HepG2 (cell line): Measurements from ENCODE around the gene CDR2L. TPM values are rescaled to one million over a fixed set of nuclear protein-coding genes. Genes with fewer than 3 reads are reported as not detected.
A peak's percentile ranks its signal among the peaks of the same experiment; 100 is the strongest.

ENCODE experiments used
- CREM ChIP-seq, 2 experiments: sonication (generic) in 1 of 2; formaldehyde crosslinking in 1 of 2; IDR thresholded peaks; 2 replicates each; pipeline versions ENCODE4 v1.4.0 to v1.6.1; 2016 to 2020; ENCODE audit warnings: antibody characterized with exemption in 1 of 2, mild to moderate bottlenecking in 1 of 2, missing genetic modification reagents in 1 of 2
- FOXJ3 ChIP-seq: sonication (generic); formaldehyde crosslinking; IDR thresholded peaks from 2 replicates; pipeline ENCODE4 v1.4.0; 2020; ENCODE audit warnings: missing genetic modification reagents, mild to moderate bottlenecking, borderline replicate concordance
- MYNN ChIP-seq: sonication (generic); formaldehyde crosslinking; IDR thresholded peaks from 2 replicates; pipeline ENCODE4 v1.4.0; 2020; ENCODE audit warnings: mild to moderate bottlenecking, low read depth, missing genetic modification reagents
- NR2F1 ChIP-seq, 2 experiments: fragments of 450-650 bp in 1 of 2; formaldehyde crosslinking in 1 of 2; IDR thresholded peaks; 2 replicates each; pipeline versions ENCODE4 v1.5.0 to v1.6.1; 2016 to 2020; ENCODE audit warnings: mild to moderate bottlenecking in 1 of 2, missing compliant biosample characterization in 1 of 2, missing genetic modification reagents in 1 of 2, moderate library complexity in 1 of 2
- SP5 ChIP-seq: IDR thresholded peaks from 2 replicates; pipeline ENCODE4 v1.6.1; 2016; ENCODE audit warnings: low read depth, borderline replicate concordance
- YY1 ChIP-seq: IDR thresholded peaks from 2 replicates; pipeline ENCODE4 v1.6.1; 2011; ENCODE audit warnings: low read length, low read depth, moderate library complexity, mild to moderate bottlenecking; ENCODE audit not compliant: insufficient read depth, insufficient replicate concordance
- ZKSCAN5 ChIP-seq: sonication (generic); formaldehyde crosslinking; IDR thresholded peaks from 2 replicates; pipeline ENCODE4 v1.5.1; 2020; ENCODE audit warnings: mild to moderate bottlenecking, missing genetic modification reagents
- ZNF232 ChIP-seq: sonication (generic); formaldehyde crosslinking; IDR thresholded peaks from 2 replicates; pipeline ENCODE4 v1.4.0; 2020; ENCODE audit warnings: missing genetic modification reagents, borderline replicate concordance
- ZNF234 ChIP-seq: sonication (generic); formaldehyde crosslinking; conservative IDR thresholded peaks from 2 replicates; pipeline ENCODE4 v1.5.1; 2020; ENCODE audit warnings: mild to moderate bottlenecking, missing genetic modification reagents
- polyA plus RNA-seq, 8 experiments: library from polyadenylated mRNA; depleted of rRNA in 3 of 8; stranded (reverse) in 7 of 8; unstranded in 1 of 8; fragments of >200 nt; fragmentation: Illumina TruSeq in 4 of 8; extraction: Trizol in 4 of 8; gene quantifications; 2 replicates each; pipeline versions ENCODE4 v1.2.1 to v1.2.3, GENCODE V29; 2011 to 2016; ENCODE audit warnings: low read depth in 4 of 8, missing spikeins in 1 of 8, mixed read lengths in 1 of 8; ENCODE audit not compliant: insufficient read depth in 1 of 8
- total RNA-seq, 5 experiments: library from RNA; depleted of rRNA; stranded (reverse); fragments of >200 nt; fragmentation: Illumina TruSeq; extraction: Trizol; gene quantifications; 2 replicates each; pipeline ENCODE4 v1.2.3, GENCODE V29; 2016; ENCODE audit warnings: low read depth in 1 of 5
- TF ChIP-seq, protein P1 (sequence below): sonication (generic); formaldehyde crosslinking; IDR thresholded peaks from 2 replicates; pipeline ENCODE4 v1.4.0; 2020; ENCODE audit warnings: missing genetic modification reagents, borderline replicate concordance
- TF ChIP-seq, protein P2 (sequence below): sonication (generic); formaldehyde crosslinking; IDR thresholded peaks from 2 replicates; pipeline ENCODE4 v1.5.0; 2020; ENCODE audit warnings: mild to moderate bottlenecking, missing genetic modification reagents, borderline replicate concordance
- TF ChIP-seq, protein P3 (sequence below): sonication (generic); formaldehyde crosslinking; IDR thresholded peaks from 2 replicates; pipeline ENCODE4 v1.4.0; 2020; ENCODE audit warnings: missing genetic modification reagents
- TF ChIP-seq, protein P4 (sequence below): sonication (generic); formaldehyde crosslinking; IDR thresholded peaks from 2 replicates; pipeline ENCODE4 v1.4.0; 2020; ENCODE audit warnings: missing genetic modification reagents

Gene CDR2L
- total and polyA plus RNA-seq, 2 of the 13 experiments (the other 11 are each of a cell fraction or from before 2014, with no cell fraction given), result 1.9 to 2.1 TPM

DNA sequence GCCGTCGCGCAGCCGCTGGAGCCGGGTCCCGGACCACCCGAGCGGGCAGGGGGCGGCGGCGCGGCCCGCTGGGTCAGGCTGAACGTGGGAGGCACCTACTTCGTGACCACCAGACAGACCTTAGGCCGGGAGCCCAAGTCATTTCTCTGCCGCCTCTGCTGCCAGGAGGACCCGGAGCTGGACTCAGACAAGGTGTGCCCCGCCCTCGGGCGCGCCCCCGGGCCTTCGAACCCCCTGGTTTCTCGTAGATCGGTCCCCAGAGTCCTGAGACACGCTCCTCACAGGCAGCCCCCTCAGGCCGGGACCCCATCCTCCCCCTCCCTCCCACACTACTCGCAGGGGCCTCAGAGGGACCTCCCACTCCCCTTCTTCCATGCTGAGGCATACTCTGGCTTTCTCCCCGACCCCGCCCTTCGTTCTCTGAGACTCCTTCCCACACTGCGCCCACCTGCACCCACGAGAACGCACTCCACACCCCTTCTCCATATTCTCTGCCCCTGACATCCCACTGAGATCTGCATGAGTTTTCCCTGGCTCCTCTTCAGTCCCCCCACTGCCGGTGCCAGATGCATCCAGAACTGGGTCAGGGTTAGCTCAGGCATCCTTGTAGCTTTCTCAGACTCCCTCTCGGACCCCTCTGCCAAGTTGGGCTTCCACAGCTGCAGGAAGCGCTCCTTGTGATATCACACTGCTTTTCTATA lies 60.1 kb downstream of the CDR2L start (continued):
- TF ChIP-seq, protein P1, sequence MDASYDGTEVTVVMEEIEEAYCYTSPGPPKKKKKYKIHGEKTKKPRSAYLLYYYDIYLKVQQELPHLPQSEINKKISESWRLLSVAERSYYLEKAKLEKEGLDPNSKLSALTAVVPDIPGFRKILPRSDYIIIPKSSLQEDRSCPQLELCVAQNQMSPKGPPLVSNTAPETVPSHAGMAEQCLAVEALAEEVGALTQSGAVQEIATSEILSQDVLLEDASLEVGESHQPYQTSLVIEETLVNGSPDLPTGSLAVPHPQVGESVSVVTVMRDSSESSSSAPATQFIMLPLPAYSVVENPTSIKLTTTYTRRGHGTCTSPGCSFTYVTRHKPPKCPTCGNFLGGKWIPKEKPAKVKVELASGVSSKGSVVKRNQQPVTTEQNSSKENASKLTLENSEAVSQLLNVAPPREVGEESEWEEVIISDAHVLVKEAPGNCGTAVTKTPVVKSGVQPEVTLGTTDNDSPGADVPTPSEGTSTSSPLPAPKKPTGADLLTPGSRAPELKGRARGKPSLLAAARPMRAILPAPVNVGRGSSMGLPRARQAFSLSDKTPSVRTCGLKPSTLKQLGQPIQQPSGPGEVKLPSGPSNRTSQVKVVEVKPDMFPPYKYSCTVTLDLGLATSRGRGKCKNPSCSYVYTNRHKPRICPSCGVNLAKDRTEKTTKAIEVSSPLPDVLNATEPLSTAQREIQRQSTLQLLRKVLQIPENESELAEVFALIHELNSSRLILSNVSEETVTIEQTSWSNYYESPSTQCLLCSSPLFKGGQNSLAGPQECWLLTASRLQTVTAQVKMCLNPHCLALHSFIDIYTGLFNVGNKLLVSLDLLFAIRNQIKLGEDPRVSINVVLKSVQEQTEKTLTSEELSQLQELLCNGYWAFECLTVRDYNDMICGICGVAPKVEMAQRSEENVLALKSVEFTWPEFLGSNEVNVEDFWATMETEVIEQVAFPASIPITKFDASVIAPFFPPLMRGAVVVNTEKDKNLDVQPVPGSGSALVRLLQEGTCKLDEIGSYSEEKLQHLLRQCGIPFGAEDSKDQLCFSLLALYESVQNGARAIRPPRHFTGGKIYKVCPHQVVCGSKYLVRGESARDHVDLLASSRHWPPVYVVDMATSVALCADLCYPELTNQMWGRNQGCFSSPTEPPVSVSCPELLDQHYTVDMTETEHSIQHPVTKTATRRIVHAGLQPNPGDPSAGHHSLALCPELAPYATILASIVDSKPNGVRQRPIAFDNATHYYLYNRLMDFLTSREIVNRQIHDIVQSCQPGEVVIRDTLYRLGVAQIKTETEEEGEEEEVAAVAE, result no peak
- TF ChIP-seq, protein P2, sequence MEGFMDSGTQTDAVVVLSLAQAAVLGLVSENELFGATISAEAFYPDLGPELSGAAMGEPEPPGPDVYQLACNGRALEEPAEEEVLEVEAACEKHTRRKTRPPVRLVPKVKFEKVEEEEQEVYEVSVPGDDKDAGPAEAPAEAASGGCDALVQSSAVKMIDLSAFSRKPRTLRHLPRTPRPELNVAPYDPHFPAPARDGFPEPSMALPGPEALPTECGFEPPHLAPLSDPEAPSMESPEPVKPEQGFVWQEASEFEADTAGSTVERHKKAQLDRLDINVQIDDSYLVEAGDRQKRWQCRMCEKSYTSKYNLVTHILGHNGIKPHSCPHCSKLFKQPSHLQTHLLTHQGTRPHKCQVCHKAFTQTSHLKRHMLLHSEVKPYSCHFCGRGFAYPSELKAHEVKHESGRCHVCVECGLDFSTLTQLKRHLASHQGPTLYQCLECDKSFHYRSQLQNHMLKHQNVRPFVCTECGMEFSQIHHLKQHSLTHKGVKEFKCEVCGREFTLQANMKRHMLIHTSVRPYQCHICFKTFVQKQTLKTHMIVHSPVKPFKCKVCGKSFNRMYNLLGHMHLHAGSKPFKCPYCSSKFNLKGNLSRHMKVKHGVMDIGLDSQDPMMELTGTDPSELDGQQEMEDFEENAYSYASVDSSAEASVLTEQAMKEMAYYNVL (CRISPR knock-in tag), result 0 out of 2 replicates have a peak, but pooled peaks have one; percentile 12
- TF ChIP-seq ZNF234 (CRISPR knock-in tag) (no peak), MYNN (0 out of 2 replicates have a peak, but pooled peaks have one; percentile 66), ZNF232 (peak; percentile 70; the same call in 1 of the 2 replicates), SP5 (CRISPR knock-in tag) (no peak), NR2F1 (CRISPR knock-in tag; IDR thresholded peaks at IDR 0.05) (no peak), CREM (IDR thresholded peaks at IDR 0.05) (no peak), CREM (CRISPR knock-in tag; IDR thresholded peaks at IDR 0.05) (no peak), ZKSCAN5 (0 out of 2 replicates have a peak, but pooled peaks have one; percentile 49), FOXJ3 (CRISPR knock-in tag) (no peak), YY1 (no peak)
- TF ChIP-seq, protein P3, sequence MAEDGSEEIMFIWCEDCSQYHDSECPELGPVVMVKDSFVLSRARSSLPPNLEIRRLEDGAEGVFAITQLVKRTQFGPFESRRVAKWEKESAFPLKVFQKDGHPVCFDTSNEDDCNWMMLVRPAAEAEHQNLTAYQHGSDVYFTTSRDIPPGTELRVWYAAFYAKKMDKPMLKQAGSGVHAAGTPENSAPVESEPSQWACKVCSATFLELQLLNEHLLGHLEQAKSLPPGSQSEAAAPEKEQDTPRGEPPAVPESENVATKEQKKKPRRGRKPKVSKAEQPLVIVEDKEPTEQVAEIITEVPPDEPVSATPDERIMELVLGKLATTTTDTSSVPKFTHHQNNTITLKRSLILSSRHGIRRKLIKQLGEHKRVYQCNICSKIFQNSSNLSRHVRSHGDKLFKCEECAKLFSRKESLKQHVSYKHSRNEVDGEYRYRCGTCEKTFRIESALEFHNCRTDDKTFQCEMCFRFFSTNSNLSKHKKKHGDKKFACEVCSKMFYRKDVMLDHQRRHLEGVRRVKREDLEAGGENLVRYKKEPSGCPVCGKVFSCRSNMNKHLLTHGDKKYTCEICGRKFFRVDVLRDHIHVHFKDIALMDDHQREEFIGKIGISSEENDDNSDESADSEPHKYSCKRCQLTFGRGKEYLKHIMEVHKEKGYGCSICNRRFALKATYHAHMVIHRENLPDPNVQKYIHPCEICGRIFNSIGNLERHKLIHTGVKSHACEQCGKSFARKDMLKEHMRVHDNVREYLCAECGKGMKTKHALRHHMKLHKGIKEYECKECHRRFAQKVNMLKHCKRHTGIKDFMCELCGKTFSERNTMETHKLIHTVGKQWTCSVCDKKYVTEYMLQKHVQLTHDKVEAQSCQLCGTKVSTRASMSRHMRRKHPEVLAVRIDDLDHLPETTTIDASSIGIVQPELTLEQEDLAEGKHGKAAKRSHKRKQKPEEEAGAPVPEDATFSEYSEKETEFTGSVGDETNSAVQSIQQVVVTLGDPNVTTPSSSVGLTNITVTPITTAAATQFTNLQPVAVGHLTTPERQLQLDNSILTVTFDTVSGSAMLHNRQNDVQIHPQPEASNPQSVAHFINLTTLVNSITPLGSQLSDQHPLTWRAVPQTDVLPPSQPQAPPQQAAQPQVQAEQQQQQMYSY (CRISPR knock-in tag), result peak; percentile 58
- TF ChIP-seq, protein P4, sequence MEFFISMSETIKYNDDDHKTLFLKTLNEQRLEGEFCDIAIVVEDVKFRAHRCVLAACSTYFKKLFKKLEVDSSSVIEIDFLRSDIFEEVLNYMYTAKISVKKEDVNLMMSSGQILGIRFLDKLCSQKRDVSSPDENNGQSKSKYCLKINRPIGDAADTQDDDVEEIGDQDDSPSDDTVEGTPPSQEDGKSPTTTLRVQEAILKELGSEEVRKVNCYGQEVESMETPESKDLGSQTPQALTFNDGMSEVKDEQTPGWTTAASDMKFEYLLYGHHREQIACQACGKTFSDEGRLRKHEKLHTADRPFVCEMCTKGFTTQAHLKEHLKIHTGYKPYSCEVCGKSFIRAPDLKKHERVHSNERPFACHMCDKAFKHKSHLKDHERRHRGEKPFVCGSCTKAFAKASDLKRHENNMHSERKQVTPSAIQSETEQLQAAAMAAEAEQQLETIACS, result peak; percentile 19; the same call in 1 of the 2 replicates
